HL-60 (cell line): Measurements from ENCODE around the gene TGM1.
A peak's percentile ranks its signal among the peaks of the same experiment; 100 is the strongest.

Source experiments
- DNase-seq, 2 experiments: peaks; one replicate each; pipeline ENCODE4 v3.0.0-alpha.2; 2010 to 2020; ENCODE audit warnings: low read depth in 1 of 2, low spot score in 1 of 2
- H3K27ac ChIP-seq: fragments of 250-450 bp; sonication (Bioruptor Pico); replicated peaks from 2 replicates; pipeline ENCODE4 v1.5.1; 2020; ENCODE audit warnings: mild to moderate bottlenecking, moderate library complexity
- H3K27me3 ChIP-seq: fragments of 250-450 bp; sonication (Bioruptor Pico); 2 replicates; pipeline ENCODE4 v1.5.1; 2021; ENCODE audit warnings: mild to moderate bottlenecking, moderate library complexity; ENCODE audit not compliant: insufficient read depth, poor library complexity, severe bottlenecking
- H3K4me3 ChIP-seq: replicated peaks from 2 replicates; pipeline ENCODE4 v1.5.1; 2011; ENCODE audit warnings: mild to moderate bottlenecking, control low read depth, low read length; ENCODE audit not compliant: insufficient read depth
- CTCF ChIP-seq: IDR thresholded peaks from one replicate; pipeline ENCODE4 v1.5.1; 2011; ENCODE audit warnings: low read length, control low read depth, inconsistent platforms; ENCODE audit not compliant: insufficient read depth
- GABPA ChIP-seq: IDR thresholded peaks from 2 replicates; pipeline ENCODE4 v1.6.1; 2012; ENCODE audit warnings: low read depth
- POLR2AphosphoS5 ChIP-seq: IDR thresholded peaks from 2 replicates; pipeline ENCODE4 v1.6.1; 2012; ENCODE audit warnings: low read depth
- REST ChIP-seq: IDR thresholded peaks from 2 replicates; pipeline ENCODE4 v1.6.1; 2012; ENCODE audit warnings: low read depth; ENCODE audit not compliant: insufficient replicate concordance
- SPI1 ChIP-seq: IDR thresholded peaks from 2 replicates; pipeline ENCODE4 v1.6.1; 2012; ENCODE audit warnings: low read depth, mild to moderate bottlenecking, borderline replicate concordance

The TGM1 gene

GRCh38 chr14:24310265-24310645 lies 47.3 kb upstream of the TGM1 start:
- Histone ChIP-seq H3K27me3 (no peaks in the 10 kb centered on the region), H3K4me3 (peak overlapping the region; percentile 47), H3K27ac (peak overlapping the region; percentile 93)
- TF ChIP-seq REST (no peak), GABPA (no peak), SPI1 (no peak), CTCF (no peak), POLR2AphosphoS5 (no peak)
- DNase-seq: no peak

- no peak for DNase-seq
- Histone ChIP-seq H3K27ac (peak within 1 kb of the TSS; percentile 93), H3K27me3 (no peaks in the 10 kb centered on the region), H3K4me3 (peak within 1 kb of the TSS; percentile 47)
- TF ChIP-seq CTCF: no peak
- no peak for TF ChIP-seq SPI1
- TF ChIP-seq POLR2AphosphoS5: 0 out of 2 replicates have a peak, but pooled peaks have one; percentile 15
These were observed 46.7 kb upstream of the TGM1 start, which contains the start of gene LTB4R2 for GRCh38 chr14:24309538-24310264. Gene LTB4R2, plus strand, starts transcription at chr14:24310140. Its CDS starts 525 bp downstream, at chr14:24310665.

GRCh38 chr14:24308342-24309124 lies 45.6 kb upstream of the TGM1 start:
- Histone ChIP-seq H3K27ac (no peak overlapping the region), H3K27me3 (no peaks in the 10 kb centered on the region), H3K4me3 (no peak overlapping the region)
- DNase-seq: no peak
- TF ChIP-seq CTCF (no peak), REST (no peak), GABPA (no peak), SPI1 (no peak), POLR2AphosphoS5 (no peak)
